Stimulated activated CD8-positive, alpha-beta memory T cell treated with anti-CD3 and anti-CD28 coated beads, Interleukin-7, amount 100 ng/mL, for 4 hours (primary cell): ENCODE data around the gene CCDC34.

ENCODE experiments used
- DNase-seq, 2 donors: peaks; one replicate each; pipeline ENCODE4 v3.0.0-alpha.2; 2020; ENCODE audit warnings: low read depth in 2 of 2

Gene CCDC34

GRCh38 chr11:27362749-27363575 is at the start of gene CCDC34:
Gene CCDC34 (minus strand): TSS chr11:27363215. CDS start chr11:27363194, 21 bp downstream.
- DNase-seq: peak; percentile 66 to 83

- DNase-seq: no peak
Observed at GRCh38 chr11:27412192-27412691, 49.2 kb upstream of the CCDC34 start.

- no peak for DNase-seq
Observed at GRCh38 chr11:27411328-27411727, 48.3 kb upstream of the CCDC34 start.

GRCh38 chr11:27410272-27410671 is 47.3 kb upstream of the CCDC34 start:
- DNase-seq: no peak

- no peak for DNase-seq
Observed at GRCh38 chr11:27409742-27410141, 46.7 kb upstream of the CCDC34 start.

GRCh38 chr11:27409049-27409448 is 46.0 kb upstream of the CCDC34 start:
- DNase-seq: no peak

GRCh38 chr11:27408246-27408800 is 45.3 kb upstream of the CCDC34 start:
- no peak for DNase-seq

GRCh38 chr11:27406498-27407354 is 43.7 kb upstream of the CCDC34 start:
- DNase-seq: no peak

- no peak for DNase-seq
Observed at GRCh38 chr11:27405134-27405533, 42.1 kb upstream of the CCDC34 start.

- no peak for DNase-seq
Observed at GRCh38 chr11:27404427-27404826, 41.4 kb upstream of the CCDC34 start.

- no peak for DNase-seq
Observed at GRCh38 chr11:27403195-27403594, 40.2 kb upstream of the CCDC34 start.

GRCh38 chr11:27402450-27402849 is 39.4 kb upstream of the CCDC34 start:
- DNase-seq: no peak

- DNase-seq: no peak
Observed at GRCh38 chr11:27401833-27402316, 38.9 kb upstream of the CCDC34 start.

- no peak for DNase-seq
Observed at GRCh38 chr11:27401280-27401832, 38.3 kb upstream of the CCDC34 start.

GRCh38 chr11:27398400-27398770 is 35.4 kb upstream of the CCDC34 start:
- DNase-seq: no peak

GRCh38 chr11:27397624-27398399 is 34.8 kb upstream of the CCDC34 start:
- no peak for DNase-seq

- DNase-seq: no peak
Observed at GRCh38 chr11:27396259-27396839, 33.3 kb upstream of the CCDC34 start.

- no peak for DNase-seq
Observed at GRCh38 chr11:27395556-27396258, 32.7 kb upstream of the CCDC34 start.

GRCh38 chr11:27394781-27395228 is 31.8 kb upstream of the CCDC34 start:
- DNase-seq: no peak
